Vagina (tissue), 2 donors: ENCODE measurements around the gene ANKHD1. TPM values are rescaled to one million over a fixed set of nuclear protein-coding genes. Genes with fewer than 3 reads are reported as not detected.

Experiments
- DNase-seq, 2 donors: peaks; one replicate each; pipeline ENCODE4 v3.0.0-alpha.2; 2017; ENCODE audit errors: extremely low spot score in 2 of 2
- H3K27ac ChIP-seq: fragments of 200-600 bp; sonication (generic); one replicate; pipeline ENCODE4 v1.5.1; 2019
- H3K27me3 ChIP-seq: fragments of 200-600 bp; sonication (generic); one replicate; pipeline ENCODE4 v1.5.1; 2019
- H3K36me3 ChIP-seq, 2 donors: fragments of 200-600 bp; sonication (generic); one replicate each; pipeline ENCODE4 v1.5.1; 2017 to 2019
- H3K4me1 ChIP-seq: fragments of 200-600 bp; sonication (generic); one replicate; pipeline ENCODE4 v1.5.1; 2019
- H3K4me3 ChIP-seq, 2 donors: fragments of 200-600 bp; sonication (generic); 1 replicate in 1 of 2; 2 replicates in 1 of 2; pipeline ENCODE4 v1.5.1; 2016 to 2019
- H3K9me3 ChIP-seq: fragments of 200-600 bp; sonication (generic); one replicate; pipeline ENCODE4 v1.5.1; 2019
- POLR2A ChIP-seq, 2 donors: fragments of 450-650 bp; IDR thresholded peaks; one replicate each; pipeline ENCODE4 v1.6.1; 2017; ENCODE audit warnings: antibody characterized with exemption in 2 of 2, mild to moderate bottlenecking in 2 of 2, moderate library complexity in 2 of 2
- POLR2AphosphoS5 ChIP-seq, 2 donors: sonication (generic); formaldehyde crosslinking; IDR thresholded peaks; one replicate each; pipeline ENCODE4 v1.9.0; 2017; ENCODE audit warnings: antibody characterized with exemption in 2 of 2, mild to moderate bottlenecking in 2 of 2, low read depth in 1 of 2; ENCODE audit not compliant: insufficient read depth in 1 of 2
- intact Hi-C: fragments of 100-400 bp; cut with DNase I; formaldehyde crosslinking; loops from one replicate; pipeline ENCODE4 v1.15.1; 2023
- total RNA-seq: library from RNA; depleted of rRNA; stranded (reverse); fragments of >200 nt; gene quantifications from one replicate; pipeline ENCODE4 v1.2.3, GENCODE V29; 2016
- TF ChIP-seq, protein P1 (sequence below), 3 experiments: fragments of 450-650 bp in 2 of 3; fragments of 200-600 bp in 1 of 3; sonication (generic) in 1 of 3; IDR thresholded peaks; one replicate each; pipeline ENCODE4 v1.5.1; 2017 to 2019; ENCODE audit warnings: antibody characterized with exemption in 3 of 3, mild to moderate bottlenecking in 2 of 3, moderate library complexity in 2 of 3

Gene ANKHD1
- total RNA-seq, 1 donor from 2014 or later, result 140 TPM

GRCh38 chr5:140569197-140569596, 167.6 kb downstream of the ANKHD1 start:
- TF ChIP-seq POLR2AphosphoS5 (IDR thresholded peaks at IDR 0.05; ENCODE audit: insufficient read depth in 1 of 2, low read depth in 1 of 2), result no peak
- TF ChIP-seq, protein P1, sequence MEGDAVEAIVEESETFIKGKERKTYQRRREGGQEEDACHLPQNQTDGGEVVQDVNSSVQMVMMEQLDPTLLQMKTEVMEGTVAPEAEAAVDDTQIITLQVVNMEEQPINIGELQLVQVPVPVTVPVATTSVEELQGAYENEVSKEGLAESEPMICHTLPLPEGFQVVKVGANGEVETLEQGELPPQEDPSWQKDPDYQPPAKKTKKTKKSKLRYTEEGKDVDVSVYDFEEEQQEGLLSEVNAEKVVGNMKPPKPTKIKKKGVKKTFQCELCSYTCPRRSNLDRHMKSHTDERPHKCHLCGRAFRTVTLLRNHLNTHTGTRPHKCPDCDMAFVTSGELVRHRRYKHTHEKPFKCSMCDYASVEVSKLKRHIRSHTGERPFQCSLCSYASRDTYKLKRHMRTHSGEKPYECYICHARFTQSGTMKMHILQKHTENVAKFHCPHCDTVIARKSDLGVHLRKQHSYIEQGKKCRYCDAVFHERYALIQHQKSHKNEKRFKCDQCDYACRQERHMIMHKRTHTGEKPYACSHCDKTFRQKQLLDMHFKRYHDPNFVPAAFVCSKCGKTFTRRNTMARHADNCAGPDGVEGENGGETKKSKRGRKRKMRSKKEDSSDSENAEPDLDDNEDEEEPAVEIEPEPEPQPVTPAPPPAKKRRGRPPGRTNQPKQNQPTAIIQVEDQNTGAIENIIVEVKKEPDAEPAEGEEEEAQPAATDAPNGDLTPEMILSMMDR (IDR thresholded peaks at IDR 0.05), result no peak
- TF ChIP-seq POLR2A (IDR thresholded peaks at IDR 0.05), result no peak
- Histone ChIP-seq H3K27ac (no peak overlapping the region), H3K9me3 (no peaks in the 10 kb centered on the region), H3K4me3 (no peak overlapping the region), H3K4me1 (peaks cover 32% of the 10 kb centered on the region), H3K27me3 (no peaks in the 10 kb centered on the region), H3K36me3 (peaks cover 0 to 20% of the 10 kb centered on the region in 2 donors)
- intact Hi-C loops, result loop anchor here (10.0 kb wide), 1 partner anchor 66 kb away; the partner anchor contains the start of genes CD14 and TMCO6
- DNase-seq, result no peak

- no peaks in the 10 kb centered on the region for H3K9me3 ChIP-seq
- H3K36me3 ChIP-seq, result peaks cover 0 to 20% of the 10 kb centered on the region in 2 donors
- no peak overlapping the region for H3K27ac ChIP-seq
- H3K27me3 ChIP-seq, result no peaks in the 10 kb centered on the region
- intact Hi-C loops, result no loop called here
- TF ChIP-seq POLR2A (IDR thresholded peaks at IDR 0.05) (no peak), POLR2AphosphoS5 (IDR thresholded peaks at IDR 0.05; ENCODE audit: insufficient read depth in 1 of 2, low read depth in 1 of 2) (no peak)
- TF ChIP-seq, protein P1 (IDR thresholded peaks at IDR 0.05), result no peak
- H3K4me1 ChIP-seq, result peaks cover 32% of the 10 kb centered on the region
- no peak overlapping the region for H3K4me3 ChIP-seq
- DNase-seq, result no peak
These were observed 168.4 kb downstream of the ANKHD1 start for GRCh38 chr5:140570058-140570457.

DNA sequence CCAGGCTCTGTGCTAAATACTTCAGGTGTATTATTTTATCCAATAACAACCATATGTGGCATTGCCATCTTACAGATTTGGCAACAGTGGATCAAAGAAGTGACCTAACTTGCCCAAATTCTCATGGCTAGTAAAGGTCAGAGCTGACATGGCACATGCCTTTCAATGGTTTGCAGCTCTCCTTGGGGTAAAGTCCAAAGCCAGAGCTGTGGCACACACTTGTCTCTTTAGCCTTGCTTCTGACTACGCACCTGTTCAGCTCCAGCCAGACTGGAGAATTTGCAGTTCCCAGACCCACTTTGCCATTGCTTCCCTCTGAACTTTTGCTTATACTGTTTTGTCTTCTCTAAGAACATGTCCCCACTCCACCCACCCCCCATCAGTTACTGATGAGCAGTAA, 168.9 kb downstream of the ANKHD1 start:
- Histone ChIP-seq H3K9me3 (no peaks in the 10 kb centered on the region), H3K36me3 (peaks cover 0 to 20% of the 10 kb centered on the region in 2 donors), H3K4me1 (peaks cover 28% of the 10 kb centered on the region), H3K4me3 (no peak overlapping the region), H3K27ac (no peak overlapping the region), H3K27me3 (no peaks in the 10 kb centered on the region)
- intact Hi-C loops, result no loop called here
- DNase-seq, result no peak
- TF ChIP-seq POLR2AphosphoS5 (IDR thresholded peaks at IDR 0.05; ENCODE audit: insufficient read depth in 1 of 2, low read depth in 1 of 2) (no peak), POLR2A (IDR thresholded peaks at IDR 0.05) (no peak)
- TF ChIP-seq, protein P1 (IDR thresholded peaks at IDR 0.05), result no peak

GRCh38 chr5:140571105-140571504, 169.5 kb downstream of the ANKHD1 start:
- DNase-seq, result no peak

GRCh38 chr5:140573683-140574082, 172.1 kb downstream of the ANKHD1 start:
- peak in 1 of 2 donors; percentile 88 for DNase-seq
- Histone ChIP-seq H3K4me1 (peaks cover 1% of the 10 kb centered on the region), H3K4me3 (no peak overlapping the region), H3K27ac (no peak overlapping the region), H3K9me3 (no peaks in the 10 kb centered on the region), H3K27me3 (no peaks in the 10 kb centered on the region), H3K36me3 (peaks cover 0 to 6% of the 10 kb centered on the region in 2 donors)
- intact Hi-C loops, result no loop called here
- no peak for TF ChIP-seq POLR2AphosphoS5 (IDR thresholded peaks at IDR 0.05; ENCODE audit: insufficient read depth in 1 of 2, low read depth in 1 of 2)
- TF ChIP-seq, protein P1 (IDR thresholded peaks at IDR 0.05), result no peak
- TF ChIP-seq POLR2A (IDR thresholded peaks at IDR 0.05), result no peak

More at GRCh38 chr5:140571105-140571504, 169.5 kb downstream of the ANKHD1 start:
- Histone ChIP-seq H3K36me3 (peaks cover 0 to 20% of the 10 kb centered on the region in 2 donors), H3K4me1 (peaks cover 21% of the 10 kb centered on the region), H3K27me3 (no peaks in the 10 kb centered on the region), H3K9me3 (no peaks in the 10 kb centered on the region), H3K27ac (no peak overlapping the region), H3K4me3 (no peak overlapping the region)
- intact Hi-C loops, result no loop called here
- TF ChIP-seq POLR2AphosphoS5 (IDR thresholded peaks at IDR 0.05; ENCODE audit: insufficient read depth in 1 of 2, low read depth in 1 of 2) (no peak), POLR2A (IDR thresholded peaks at IDR 0.05) (no peak)
- TF ChIP-seq, protein P1 (IDR thresholded peaks at IDR 0.05), result no peak
